Stimulated activated CD4-positive, alpha-beta T cell treated with anti-CD3 and anti-CD28 coated beads, Interleukin-15, amount 100 ng/mL, for 48 hours (primary cell): ENCODE data around the gene PGC.

Experiments
- DNase-seq, 2 donors: peaks; one replicate each; pipeline ENCODE4 v3.0.0-alpha.2; 2020; ENCODE audit warnings: low read depth in 2 of 2

The PGC gene

DNA sequence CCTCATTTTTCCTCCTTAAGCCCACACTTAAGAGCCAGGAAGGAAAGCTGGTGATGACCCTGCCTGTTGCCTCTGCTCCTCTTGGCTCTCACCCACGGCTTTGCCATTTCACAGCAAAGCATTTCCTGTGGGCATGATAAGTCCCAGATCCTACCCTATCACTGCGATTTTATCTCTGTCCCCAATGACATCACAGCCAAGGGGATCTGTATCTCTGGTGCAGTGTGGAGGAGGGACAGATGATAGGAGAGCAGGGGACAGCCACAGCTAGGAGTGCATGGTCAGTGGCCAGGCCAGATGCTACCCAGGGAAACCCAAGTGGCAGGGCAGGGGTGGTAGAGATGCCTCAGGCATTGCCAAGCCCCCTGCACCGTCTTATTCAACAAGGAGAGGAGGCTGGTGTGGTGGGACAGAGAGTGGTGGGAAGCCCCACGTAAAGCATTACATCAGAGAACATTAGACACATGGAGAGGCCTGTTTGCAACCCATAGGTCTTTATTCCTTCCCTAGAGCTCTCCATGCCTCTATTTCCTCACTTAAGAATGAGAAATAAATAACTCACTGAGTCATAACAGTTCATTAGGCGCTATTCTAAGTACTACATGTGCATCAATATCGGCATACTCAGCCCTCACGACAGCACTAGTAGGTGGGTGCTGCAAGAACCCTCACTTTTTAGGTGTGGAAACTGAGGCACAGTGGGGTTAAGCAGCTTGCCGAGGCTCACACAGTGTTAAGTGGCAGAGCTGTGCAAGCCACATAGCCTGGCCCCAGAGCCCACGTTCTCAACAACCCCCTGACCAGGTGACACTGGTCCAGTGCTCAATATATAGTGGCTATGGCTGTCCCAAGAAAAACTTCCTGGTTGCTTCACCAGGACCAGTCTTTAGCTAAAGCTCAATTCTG lies 16.4 kb downstream of the PGC start:
- no peak for DNase-seq

DNA sequence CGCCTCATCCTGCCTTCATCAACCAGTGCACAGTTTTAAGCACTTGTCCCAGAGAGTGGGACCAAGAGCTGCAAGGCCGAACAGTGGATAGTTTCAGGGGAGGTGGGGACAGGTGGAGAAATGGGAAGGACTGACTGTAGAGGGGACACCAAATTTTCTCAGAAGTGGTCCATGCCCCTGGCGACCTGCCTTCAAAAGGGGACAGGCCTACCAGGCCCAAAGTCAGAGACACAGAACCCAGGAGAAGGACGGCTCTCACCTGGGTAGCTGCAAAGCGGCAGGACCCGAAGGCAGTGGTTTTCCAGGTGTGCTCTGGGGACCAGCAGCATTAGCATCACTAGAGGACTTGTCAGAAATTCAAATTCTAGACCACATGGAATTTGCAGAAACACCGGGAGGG lies 17.6 kb downstream of the PGC start:
- DNase-seq = no peak

DNA sequence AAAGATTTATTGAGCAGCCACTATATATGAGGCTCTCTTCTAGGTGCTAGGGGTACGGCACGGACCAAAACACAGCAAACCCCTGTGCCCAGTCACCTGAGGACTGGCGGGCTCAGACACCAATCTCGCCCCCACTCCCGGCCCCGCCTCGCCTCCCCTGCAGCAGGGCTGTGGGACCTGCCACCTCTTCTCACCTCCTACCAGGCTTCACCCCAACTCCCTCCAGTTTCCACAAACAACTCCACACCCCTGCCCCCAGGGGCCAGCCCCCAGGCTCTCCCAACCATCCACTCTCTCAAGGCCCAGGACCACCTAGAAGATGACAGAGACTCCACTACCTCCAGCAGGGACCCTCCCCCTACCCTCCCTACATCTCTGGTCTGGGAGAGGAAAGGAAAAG lies 18.2 kb downstream of the PGC start:
- DNase-seq = no peak

DNA sequence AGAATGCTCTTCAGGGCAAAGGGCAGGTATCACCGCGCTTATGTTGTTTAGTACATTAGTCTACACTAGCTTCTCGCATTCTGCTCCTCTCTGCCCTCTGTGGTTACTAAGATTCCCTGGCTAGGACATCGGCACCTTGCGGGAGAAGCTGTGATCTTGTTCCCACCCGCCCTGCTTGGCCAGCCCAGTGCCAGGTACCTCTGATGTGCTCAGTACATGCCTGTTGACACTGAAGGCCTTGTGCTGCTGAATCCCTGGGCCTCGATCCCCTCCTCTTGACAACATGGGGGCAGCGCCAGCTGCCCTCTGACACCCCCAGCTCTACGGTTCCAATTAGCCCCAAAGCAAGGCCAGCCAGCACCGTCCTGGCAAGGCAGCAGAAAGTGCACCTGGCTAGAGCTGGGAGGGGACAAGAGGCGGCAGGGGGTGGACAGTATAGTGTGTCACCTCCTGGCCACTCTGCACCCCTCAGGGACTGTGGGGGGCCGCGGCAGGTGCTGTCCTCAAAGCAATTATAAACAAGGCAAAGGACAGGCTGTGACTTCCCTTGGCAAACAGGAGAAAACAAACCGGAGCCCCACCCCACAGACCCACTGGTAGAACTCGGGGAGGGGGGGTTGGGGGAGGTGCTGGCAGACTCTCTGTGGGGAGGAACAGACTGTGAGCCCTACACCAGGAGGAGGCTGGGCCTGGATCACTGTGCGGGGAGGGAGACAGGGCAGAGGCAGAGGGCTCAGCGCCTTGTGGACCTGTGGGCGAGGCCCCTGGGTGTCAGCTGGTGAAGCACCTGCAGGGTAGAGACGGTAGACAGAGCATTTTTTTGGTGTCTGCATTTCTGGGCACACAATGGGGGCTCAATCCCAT lies 18.9 kb downstream of the PGC start:
- DNase-seq = no peak

DNA sequence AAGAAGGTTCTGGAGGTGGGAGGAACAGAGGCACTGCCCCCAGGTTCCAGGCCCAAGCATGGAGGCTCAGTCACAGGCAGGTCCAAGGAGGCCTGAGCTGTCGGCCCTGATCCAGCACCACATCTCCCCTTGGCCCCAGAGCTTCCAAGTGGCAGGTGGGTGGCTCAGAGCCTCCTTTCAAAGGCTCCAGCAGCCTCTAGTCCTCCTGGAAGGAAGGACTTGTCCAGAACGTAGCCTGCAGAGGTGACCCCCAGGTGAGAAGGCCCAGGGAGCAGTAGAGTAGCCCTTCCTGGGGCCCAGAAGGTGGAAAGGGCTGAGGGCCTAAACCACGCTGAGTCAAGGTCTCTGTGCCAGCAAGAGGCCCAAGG lies 19.5 kb downstream of the PGC start:
- no peak for DNase-seq

DNA sequence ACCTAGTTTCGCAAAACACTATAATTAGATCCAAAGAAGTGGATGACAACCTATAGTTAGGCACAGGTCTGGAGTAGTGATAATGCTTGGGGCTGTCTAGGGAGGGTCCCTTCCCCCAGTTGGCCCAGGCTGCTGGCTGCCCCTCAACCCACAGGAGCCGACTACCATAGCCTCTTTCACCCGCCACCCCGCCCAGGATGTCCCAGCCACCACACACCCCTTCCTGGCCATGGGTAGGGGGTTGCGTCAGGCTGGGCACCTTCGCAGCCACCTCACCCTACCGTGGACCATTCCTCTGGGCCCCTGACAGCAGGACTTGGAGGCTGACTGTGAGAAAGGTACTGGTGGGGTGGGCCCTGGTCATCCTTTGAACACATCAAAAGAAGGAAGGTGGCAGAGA lies 20.3 kb downstream of the PGC start:
- DNase-seq = no peak

DNA sequence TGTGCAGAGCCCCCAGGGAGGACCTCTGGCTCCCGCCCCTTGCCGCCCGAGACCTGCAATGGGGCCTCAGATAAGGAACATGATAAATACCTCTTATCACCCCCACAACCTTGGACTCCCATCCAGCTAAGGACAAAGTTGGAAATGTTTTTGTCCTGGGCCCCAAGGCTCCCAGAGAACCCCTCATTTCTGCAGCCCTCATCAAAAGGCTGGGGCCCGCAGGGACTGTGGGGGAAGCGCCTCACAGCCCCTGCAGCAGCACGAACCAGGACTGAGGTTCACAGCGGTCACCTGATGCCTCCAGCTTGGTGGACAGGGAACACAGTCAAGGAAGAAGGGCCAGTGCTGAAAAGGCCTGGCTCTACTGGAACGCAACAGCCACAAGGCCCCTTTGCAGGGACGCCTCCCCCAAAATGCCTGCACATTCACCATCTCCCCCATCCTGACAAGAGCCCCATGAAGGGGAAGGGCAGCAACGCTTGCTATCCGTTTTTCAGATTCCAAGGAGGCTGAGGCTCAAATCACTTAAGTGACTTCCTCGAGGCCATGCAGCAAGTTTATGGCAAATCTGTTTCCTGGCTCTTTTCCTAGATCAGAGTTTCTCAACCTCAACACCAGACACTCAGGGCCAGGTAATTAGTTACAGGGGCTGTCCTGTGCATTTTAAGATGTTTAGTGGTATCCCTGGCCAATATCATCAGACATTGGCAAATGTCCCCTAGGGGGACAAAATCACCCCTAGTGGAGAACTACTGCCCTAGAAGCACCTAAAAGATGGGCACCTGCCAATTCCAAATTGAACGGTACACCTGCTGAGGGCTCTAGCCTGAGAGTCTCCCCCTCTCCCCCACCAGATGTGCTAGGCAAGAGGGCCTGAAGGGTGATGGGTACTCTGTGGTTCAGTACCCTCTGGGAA lies 22.4 kb downstream of the PGC start:
- DNase-seq = no peak

DNA sequence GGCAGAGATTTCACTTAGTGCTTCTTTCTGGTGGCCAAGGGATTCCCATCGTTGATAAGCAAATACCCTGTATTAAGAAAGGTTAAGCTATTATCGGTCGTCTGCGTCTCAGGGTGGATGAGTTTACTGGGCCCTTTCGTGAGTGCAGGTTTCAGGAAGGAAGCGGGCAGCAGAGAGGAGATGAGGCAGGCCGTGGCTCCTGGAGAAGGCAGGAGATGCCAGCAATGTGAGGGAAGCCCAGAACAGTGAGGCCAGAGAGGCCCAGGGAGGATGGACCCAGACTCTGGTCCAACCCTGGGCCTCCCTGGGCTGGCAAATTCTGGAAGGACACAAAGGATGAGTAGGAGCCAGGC lies 23.0 kb downstream of the PGC start:
- no peak for DNase-seq

DNA sequence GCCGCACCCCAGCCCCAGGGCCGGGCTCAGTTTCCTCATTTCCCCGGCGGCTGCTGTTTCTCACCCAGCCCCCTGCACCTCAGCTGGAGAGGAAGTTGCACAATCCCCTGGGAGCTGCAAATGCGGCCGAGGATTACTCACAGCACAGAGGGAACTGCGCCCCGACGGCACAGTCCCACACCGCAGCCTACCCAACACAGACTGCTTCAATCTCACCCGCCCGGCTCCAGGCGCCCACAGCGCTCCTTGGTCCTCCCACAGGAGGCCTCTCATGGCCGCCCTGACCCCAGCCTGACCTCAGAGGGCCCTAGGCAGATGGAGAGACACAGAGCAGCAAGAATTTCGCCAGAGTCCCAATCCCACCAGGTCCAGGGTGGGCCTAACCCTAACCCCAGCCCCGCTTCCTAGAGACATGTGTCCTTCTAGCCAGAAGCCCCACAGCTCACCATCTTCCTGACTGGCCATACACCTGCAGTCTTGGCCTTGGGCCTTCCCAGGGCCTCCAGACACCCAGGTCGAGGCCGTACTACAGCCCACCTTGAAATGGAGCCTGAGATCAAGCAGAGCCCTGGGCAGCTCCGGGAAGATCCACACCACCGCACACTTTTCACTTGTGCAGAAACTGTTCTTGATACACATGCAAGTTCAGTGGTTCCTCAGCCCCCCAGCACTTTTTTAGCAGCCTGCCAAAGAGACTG lies 23.5 kb downstream of the PGC start:
- no peak for DNase-seq

DNA sequence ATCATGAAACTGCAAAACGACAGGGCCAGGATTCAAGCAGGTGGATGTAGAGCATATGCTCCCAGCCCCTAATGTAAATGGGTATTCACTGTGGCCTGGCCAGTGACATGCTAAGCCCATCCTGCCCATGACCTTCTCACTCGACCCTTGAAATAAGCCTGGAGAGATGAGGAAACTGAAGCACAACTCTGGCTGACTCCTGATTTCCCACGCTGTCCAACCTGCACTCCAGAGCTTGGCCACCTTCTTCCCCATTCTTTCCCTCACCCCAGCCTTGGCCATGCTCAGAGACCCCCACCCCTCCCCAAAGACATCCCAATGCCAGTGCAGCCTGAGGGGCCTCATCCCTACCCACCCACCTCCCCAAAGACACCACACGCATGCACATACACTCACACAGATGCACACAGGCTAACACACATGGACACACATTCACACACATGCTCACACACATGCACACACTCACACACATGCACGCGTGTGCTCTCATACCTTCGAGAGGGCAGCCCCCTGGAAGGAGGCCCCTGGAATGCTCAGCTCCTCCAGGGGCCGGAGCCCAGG lies 24.1 kb downstream of the PGC start:
- no peak for DNase-seq

DNA sequence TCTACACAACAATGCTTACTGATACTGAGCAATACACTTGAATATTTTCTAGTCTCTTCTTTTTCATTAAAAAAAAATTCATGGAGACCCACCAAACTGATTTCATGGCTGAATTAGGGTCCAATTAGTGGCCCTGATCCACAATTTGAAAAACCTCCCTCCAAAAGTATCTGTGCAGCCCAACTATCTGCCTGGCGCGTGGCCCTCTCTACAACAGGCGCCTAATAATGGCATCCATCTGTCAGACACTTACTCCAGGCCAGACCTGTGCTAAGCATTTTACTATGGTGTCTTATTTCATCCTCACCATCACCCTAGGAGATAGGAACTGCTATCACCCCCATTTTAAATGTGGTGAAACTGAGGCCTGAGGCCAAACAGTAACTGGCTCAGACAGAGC lies 25.8 kb downstream of the PGC start:
- DNase-seq = no peak

DNA sequence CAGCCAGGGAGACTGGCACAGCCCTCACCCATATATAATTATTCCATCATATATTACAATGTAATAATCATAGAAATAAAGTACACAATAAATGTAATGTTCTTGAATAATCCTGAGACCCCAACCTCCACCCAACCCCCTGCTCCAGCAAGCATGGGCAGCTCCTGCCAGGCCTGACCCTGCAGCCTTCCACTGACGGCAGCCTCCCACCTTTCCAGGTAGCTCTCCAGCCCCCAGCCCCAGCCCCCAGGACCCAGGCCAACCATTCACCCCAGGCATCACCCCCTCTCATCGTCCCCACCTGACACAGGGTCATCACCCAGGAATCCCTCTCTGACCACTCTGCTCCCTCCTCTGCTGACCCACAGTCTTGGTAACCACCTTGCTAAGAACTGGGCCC lies 26.4 kb downstream of the PGC start:
- DNase-seq = no peak

DNA sequence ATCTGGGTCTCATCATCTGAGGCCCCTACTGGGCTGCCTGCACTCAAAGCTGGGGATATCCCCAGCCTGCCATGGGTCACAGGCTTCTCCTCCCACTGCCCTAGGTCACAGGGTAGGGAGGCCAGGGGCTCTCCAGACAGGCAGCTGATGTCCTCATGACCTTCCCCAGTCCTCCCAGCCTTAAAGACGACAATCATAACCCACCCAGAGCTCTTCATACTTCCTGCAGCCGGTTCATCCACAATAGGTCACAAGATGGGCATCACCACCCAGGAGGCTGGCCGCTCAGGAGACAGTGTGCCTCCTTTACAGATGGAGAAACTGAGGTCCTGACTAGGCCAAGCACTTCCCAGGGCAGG lies 27.0 kb downstream of the PGC start:
- no peak for DNase-seq

DNA sequence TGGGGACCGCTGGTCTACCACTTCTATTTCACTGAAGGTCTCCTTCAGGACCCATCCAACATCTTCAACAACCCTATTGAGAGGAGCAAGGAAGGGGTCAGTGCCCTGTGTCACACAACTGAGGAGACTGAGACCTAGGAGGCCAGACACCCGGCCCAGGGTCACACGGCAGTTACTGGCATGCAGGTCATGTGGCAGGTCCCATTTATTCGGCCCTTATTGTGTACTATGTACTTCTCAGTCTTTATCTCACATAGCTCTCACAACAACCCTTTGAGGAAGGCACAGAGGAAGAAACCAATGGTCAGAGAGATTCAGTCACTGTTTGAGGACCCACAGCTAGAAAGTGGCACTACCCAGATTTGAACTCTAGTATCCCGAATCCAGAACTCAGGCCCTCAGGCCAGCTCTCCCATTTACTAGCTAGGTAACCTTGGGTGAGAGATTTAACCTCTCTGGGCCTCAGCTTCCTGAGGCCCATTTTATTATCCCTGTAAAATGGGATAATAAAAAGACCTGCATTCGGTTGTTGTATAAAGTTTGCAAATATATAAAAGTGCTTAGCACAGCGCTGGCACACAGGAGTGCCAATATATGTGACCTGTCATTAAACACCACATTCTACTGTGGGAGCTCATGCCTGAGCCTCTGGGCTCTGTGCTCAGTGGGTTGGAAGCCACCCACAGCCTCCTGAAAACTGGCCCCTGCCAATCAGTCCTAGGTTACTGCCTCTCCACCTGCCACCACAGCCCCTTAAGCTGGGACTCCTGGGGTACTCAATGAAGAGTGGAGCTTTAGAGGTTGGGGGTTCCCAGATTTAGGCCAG lies 27.5 kb downstream of the PGC start:
- DNase-seq = no peak

DNA sequence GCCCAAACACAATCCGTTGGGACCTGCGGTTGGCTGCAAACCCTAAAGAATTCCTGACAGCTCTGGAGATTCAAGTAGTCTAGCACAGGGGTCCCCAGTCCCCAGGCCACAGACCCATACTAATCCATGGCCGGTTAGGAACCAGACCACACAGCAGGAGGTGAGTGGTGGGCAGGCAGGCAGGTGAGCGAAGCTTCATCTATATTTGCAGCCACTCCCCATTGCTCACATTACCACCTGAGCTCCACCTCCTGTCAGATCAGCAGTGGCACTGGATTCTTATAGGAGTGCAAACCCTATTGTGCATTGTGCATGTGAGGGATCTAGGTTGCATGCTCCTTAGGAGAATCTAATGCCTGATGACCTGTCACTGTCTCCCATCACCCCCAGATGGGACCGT lies 28.4 kb downstream of the PGC start:
- DNase-seq = no peak

DNA sequence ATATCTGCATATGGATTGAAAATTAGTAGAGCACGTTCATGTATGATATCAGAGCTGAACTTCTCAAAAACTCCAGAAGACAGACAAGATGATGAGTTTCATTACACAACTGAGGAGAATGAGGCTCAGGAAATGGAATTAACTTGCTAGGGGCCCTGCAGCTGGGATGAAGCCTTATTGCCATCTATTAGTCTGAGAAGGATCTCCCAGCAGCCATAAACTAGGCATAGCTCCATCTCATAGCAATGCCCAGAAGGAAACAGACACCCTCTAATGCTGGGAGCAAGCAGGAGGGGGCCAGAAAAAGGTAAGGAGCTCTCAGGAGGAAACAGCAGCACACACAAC lies 29.8 kb downstream of the PGC start:
- no peak for DNase-seq

DNA sequence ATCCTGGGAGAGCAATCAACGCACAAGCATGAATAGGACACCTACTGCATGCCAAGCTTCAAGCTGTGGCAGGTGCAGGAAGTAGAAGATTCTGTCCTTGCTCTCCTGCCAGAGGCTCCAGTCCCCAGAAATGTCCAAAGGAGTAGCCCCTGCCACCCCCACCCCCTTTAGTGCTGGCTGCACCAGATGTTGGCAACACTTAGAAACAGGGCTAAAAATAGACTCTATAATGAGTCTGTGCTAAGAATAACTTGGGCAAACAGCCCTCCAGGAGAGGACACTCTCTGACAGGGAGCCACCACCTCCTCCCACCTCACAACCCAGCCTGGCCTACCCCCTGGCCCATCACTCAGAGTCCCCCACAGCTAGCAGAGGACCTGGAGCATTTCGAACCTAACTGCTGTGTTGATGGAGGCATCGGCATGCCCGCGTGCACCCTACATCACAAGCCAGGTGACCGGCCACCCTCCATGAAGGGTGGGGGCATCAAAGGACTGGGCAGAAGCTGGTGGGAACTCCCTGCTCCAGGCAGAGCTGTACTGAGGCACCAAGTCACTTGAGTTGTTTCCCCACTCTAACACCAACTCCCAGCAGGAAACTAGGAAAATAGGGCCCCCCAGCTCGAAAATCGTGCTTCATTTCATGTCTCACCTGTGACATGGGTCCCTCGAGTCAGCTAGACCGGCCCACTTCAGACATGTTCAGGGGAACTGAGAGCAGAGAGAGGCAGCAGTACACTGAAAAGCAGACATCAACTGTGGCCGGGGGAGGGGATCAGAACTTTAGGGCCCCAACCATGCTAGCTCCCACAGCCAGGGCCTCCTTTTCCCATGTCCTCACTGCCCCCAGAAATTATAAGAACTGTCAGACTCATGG lies 30.4 kb downstream of the PGC start:
- no peak for DNase-seq

DNA sequence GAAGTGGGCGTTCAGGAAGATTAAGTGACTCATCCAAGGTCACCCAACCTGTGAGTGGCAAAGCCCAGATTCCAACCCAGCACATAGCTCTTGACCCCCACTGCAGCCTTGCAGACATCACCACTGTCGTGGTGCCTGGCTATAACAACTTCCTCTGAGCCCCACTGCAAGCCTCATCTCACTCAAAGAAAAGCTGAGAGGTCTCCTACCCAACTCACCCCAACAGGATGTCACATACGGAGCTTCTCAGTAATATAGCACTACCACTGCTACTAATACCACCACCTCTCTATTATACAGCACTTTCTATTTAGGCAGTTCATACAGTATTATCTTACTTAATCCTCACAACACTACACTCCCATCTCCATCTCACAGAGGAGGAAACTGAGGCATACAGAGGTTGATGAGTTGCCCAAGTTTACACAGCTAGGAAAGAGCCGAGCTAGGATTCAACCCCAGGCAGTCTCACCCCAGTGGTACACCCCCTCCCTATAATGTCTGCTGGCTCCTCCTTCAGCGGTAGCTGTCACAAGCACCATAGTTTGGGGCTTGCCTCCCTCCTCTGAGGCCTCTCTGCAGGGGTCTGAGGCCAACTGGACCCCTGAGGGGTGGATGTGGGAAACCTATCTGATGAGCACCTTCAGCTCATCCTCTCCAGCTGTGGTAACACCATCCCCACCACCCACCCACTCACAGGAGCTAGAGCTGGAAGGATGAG lies 31.2 kb downstream of the PGC start:
- DNase-seq = no peak
